GM12873 (cell line): ENCODE measurements around the gene SNRNP35.

Experiments used
- TF ChIP-seq, protein P1 (sequence below): IDR thresholded peaks from 2 replicates; pipeline ENCODE4 v1.5.1; 2012; ENCODE audit warnings: low read depth, mild to moderate bottlenecking, moderate library complexity, low read length, control low read depth; ENCODE audit not compliant: insufficient read depth; ENCODE audit errors: missing control alignments

The SNRNP35 gene

DNA sequence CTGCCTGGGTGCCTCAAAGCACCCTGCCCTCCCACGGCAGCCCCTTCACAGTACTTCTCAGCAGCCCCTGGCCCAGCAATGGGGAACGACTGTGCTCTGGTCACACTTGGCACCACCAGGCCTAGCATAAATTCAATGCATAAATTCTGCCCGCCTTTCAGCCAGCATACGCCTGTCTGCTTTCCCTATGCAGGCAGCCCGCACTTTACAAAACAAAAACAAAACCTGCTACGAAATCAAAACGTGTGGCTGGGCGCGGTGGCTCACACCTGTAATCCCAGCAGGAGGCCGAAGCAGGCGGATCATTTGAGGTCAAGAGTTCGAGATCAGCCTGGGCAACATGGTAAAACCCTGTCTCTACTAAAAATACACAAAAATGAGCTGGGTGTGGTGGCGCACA, 33.5 kb downstream of the SNRNP35 start:
- TF ChIP-seq, protein P1, sequence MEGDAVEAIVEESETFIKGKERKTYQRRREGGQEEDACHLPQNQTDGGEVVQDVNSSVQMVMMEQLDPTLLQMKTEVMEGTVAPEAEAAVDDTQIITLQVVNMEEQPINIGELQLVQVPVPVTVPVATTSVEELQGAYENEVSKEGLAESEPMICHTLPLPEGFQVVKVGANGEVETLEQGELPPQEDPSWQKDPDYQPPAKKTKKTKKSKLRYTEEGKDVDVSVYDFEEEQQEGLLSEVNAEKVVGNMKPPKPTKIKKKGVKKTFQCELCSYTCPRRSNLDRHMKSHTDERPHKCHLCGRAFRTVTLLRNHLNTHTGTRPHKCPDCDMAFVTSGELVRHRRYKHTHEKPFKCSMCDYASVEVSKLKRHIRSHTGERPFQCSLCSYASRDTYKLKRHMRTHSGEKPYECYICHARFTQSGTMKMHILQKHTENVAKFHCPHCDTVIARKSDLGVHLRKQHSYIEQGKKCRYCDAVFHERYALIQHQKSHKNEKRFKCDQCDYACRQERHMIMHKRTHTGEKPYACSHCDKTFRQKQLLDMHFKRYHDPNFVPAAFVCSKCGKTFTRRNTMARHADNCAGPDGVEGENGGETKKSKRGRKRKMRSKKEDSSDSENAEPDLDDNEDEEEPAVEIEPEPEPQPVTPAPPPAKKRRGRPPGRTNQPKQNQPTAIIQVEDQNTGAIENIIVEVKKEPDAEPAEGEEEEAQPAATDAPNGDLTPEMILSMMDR, result no peak

DNA sequence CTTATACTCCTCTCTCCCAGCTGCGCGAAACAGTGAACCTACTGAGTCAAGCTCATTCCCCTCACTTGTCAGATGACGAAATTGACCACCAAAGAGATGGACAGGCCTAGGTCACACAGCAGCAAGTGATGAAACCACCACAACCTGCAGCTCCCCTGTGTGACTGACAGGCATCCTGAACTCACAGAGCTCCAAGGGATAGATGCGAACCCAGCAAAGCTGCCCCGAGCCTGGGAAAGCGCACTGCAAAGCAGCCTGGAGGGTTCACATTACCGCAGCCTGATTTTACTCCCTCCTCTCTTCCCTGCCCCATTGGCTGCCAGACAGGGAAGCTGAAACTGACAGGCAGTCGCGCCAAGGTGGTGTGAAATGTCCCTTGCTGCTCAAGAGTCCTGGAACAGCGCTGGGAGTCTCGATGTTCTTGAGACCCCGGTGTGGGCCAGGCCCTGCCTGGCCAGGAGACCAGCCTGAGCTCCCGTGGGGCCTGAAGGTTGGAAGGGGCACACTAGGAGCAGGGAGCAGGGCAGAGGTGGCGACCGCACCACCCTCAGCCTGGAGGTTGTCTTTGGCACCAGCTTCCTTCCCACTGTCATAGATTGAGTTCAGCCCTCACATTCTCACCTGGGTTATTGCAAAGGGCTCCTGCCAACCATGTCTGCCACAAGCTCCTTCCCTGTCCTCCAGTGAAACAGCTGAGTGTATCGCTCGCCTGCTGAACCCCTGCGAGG, 36.3 kb downstream of the SNRNP35 start:
- TF ChIP-seq, protein P1, result no peak

DNA sequence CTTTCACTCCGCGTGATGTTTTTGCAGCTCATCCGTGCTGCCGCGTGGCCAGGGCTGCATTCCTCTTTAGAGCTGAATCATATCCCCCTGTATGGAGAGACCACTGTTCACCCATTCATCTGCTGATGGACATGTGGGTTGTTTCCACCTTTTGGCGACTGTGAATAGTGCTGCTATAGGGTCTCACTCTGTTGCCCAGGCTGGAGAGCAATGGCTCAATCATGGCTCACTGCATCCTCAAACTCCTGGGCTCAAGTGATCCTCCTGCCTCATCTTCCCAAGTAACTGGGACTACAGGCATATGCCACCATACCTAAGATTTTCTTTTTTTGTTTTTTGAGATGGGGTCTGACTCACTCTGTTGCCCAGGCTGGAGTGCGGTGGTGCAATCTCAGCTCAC, 39.1 kb downstream of the SNRNP35 start:
- TF ChIP-seq, protein P1, result no peak

DNA sequence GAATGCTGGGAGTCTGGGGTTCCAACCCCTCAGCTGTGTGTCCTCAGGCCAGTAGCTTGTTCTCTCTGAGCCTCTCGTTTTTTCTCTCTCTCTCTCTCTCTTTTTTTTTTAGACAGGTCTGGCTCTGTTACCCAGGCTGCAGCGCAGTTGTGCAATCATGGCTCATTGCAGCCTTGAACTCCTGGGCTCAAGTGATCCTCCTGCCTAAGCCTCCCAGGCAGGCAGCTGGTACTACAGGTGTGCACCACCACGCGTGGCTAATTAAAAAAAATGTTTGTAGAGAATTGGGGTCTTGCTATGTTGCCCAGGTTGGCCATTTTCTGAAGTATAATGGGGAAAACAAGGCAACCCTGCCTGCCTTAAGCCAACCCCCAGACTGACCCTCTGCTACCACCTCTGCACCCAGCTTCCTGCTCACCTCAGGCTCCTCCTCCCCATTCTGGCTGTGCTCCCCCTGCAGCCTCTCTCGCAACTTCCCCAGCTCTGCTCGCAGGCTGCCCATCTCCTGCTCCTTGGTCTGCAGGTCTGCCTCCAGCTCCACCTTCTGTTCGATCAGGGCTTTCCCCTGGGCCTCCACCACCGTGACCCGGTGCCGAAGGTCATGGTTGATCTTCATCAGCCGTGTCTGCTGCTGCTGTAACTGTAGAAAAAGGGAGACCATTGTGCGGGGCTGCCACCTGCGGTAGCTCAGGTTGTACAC, 40.3 kb downstream of the SNRNP35 start:
- TF ChIP-seq, protein P1, result no peak

DNA sequence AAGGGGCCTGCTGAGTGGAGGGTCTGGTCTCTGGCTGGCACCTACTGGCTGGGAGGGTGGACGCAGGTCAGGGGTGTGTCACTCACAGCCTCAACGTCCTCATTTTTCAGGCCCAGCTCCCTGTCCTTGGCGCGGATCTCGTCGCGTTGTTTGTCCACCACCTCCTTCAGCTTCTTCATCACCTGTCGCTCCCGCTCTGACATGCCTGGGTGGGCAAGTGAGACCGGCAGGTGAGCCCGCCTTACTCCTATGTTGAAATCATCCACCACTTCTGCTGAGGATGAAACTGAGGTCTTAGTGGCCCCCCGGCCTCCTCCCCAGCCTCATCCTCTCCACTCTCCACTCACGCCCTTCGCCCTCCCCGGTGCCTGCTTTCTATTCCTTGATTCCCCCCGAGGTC, 41.4 kb downstream of the SNRNP35 start:
- TF ChIP-seq, protein P1, result no peak

DNA sequence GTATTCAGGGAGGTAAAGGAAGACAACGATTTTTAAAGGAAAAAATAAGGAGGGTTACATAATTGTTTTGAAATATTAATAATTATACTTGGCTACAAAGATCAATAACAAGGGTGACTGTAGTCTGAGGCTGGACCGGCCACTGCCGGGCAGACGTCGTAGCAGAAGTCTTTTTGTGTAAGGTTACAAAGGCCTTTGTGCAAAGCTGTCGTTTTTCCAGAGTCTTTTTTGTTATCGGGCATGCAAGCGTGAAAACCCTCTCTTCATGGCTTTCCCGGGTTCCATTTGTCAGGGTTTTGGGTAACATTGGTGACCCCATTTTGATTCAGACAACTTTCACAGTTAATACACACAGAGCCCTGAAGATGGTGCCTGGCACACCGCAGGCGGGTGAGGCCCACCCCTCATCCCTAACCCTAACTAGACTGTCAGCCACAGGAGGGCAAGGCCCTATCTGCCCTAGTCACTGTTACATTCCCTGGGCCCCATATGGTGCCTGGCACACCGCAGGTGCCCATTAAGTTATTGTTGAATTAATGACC, 44.3 kb downstream of the SNRNP35 start:
- TF ChIP-seq, protein P1, result no peak

DNA sequence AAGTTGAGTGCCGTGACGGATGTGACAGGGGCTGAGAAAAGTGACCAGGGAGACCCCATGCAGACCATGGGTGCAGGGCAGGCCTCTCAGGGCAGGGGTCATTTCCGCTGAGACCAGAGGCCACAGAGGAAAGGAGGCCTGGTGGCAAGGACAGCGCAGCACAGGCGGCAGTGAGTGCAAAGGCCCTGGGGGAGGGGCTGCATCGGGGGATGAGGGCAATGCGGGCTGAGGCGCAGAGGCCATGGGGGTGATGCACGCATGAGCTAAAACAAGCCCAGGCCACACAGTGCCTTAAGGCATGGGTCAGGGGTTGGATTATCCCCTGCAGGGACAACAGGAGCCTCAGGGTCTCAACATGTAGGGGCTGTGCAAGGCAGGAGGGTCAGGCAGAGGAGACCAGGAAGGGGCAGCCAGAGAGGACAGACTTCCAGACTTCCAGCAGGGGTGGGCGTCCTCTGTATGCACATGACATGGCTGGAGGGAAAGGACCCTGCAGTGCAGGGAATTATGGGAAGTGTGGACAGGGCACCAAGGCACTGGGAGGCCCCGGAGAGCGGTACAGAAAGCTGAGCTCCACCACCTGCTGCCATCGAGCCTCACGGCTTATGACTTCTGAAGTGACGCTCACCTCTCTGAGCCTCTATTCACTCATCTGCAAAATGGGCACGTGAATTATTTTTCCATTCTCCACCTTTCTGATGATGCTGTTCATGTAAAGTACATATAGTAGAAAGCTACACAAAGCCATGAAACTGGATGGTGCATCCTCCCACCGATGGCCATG, 48.3 kb downstream of the SNRNP35 start:
- TF ChIP-seq, protein P1, result no peak
